GM12873 (cell line): ENCODE results near the gene DEFB132.

Experiments used
- TF ChIP-seq, protein P1 (sequence below): IDR thresholded peaks from 2 replicates; pipeline ENCODE4 v1.5.1; 2012; ENCODE audit warnings: low read depth, mild to moderate bottlenecking, moderate library complexity, low read length, control low read depth; ENCODE audit not compliant: insufficient read depth; ENCODE audit errors: missing control alignments

DEFB132 gene

DNA sequence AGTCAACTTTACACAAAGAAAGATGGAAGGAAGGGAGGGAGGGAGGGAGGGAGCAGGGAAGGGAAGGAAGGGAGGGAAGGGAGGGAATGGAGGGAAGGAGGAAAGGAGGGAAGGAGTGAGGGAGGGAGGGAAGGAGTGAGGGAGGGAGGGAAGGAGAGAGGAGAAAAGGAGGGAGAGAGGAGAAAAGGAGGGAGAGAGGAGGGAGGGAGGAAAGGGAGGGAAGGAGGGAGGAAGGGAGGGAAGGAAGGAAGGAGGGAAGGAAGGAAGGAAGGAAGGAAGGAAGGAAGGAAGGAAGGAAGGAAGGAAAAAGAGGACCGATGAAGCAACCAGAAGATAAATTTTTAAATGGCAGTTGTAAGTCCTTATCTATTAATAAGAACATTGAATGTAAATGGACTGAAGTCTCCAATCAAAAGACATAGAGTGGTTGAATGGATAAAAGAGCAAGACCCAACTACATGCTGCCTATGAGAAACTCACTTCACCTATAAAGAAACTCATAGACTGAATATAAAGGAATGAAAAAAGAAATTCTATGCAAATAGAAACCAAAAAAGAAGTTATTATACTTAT is 36.2 kb upstream of the DEFB132 start:
- TF ChIP-seq, protein P1, sequence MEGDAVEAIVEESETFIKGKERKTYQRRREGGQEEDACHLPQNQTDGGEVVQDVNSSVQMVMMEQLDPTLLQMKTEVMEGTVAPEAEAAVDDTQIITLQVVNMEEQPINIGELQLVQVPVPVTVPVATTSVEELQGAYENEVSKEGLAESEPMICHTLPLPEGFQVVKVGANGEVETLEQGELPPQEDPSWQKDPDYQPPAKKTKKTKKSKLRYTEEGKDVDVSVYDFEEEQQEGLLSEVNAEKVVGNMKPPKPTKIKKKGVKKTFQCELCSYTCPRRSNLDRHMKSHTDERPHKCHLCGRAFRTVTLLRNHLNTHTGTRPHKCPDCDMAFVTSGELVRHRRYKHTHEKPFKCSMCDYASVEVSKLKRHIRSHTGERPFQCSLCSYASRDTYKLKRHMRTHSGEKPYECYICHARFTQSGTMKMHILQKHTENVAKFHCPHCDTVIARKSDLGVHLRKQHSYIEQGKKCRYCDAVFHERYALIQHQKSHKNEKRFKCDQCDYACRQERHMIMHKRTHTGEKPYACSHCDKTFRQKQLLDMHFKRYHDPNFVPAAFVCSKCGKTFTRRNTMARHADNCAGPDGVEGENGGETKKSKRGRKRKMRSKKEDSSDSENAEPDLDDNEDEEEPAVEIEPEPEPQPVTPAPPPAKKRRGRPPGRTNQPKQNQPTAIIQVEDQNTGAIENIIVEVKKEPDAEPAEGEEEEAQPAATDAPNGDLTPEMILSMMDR: no peak

DNA sequence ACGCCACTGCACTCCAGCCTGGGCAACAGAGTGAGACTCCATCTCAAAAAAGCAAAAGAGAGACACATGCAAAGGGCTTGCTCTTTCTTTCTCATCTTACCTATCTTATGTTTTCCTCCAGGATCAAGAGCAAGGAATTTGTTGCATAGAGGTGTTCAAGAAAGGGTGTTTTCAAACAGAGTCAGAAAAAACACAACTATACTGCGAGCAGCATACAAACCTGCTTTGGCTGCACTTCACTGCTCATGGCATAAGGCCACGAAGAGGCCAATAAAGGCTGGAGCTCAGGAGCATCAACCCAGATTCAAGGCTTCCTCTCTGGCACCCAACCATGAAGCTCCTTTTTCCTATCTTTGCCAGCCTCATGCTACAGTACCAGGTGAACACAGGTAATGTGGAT is 30.6 kb upstream of the DEFB132 start, which contains the start of gene DEFB129:
TSS of gene DEFB129 (plus strand) at position 301 of the 400 bp plus-strand sequence. CDS start at position 332, 31 bp downstream.
- TF ChIP-seq, protein P1: no peak

- TF ChIP-seq, protein P1: no peak
Measured at GRCh38 chr20:227439-228105, 30.0 kb upstream of the DEFB132 start.

GRCh38 chr20:235891-236290 is 21.6 kb upstream of the DEFB132 start:
- TF ChIP-seq, protein P1: peak; percentile 9

- TF ChIP-seq, protein P1: no peak
Measured at GRCh38 chr20:237489-237888, 20.0 kb upstream of the DEFB132 start.

DNA sequence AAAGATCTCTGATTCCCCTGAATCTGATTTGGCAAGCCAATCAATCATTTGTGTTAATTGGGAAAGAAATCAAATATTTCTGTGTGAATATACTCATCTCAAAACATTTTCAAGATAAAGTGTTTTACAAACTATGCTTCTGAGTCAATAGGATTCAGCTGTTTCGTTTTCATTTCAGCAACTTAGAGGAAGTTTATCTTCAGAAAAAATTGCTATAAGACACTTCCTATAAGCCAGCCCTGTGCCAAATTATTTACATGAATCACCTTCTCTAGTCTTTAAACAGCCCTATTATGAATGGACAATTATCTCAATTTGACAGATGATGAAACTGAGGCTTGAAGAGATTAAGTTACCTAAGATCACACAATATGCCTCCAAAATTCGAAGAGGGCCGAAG is 19.6 kb upstream of the DEFB132 start:
- TF ChIP-seq, protein P1: no peak

GRCh38 chr20:242905-243304 is 14.6 kb upstream of the DEFB132 start:
- TF ChIP-seq, protein P1: no peak
